WTC11 (cell line): ENCODE results near the gene RETREG2. TPM values are rescaled to one million over a fixed set of nuclear protein-coding genes. Genes with fewer than 3 reads are reported as not detected.

ENCODE experiments used
- ATAC-seq: fragments of 200-7000 bp; cut with Tn5 transposase; 2 replicates; pipeline ENCODE4 v1.10.0; 2021; ENCODE audit warnings: mild to moderate bottlenecking, moderate library complexity
- CTCF ChIA-PET: fragments of 300-600 bp; sonication (Branson Sonifier 250); formaldehyde crosslinking; loops from one replicate; lab custom pipeline; 2021; ENCODE audit warnings: antibody characterized with exemption; lab: Charles Lee
- POLR2A ChIA-PET: fragments of 350-600 bp; sonication (Branson Sonifier 250); formaldehyde crosslinking; loops from one replicate; lab custom pipeline; 2021; ENCODE audit warnings: antibody characterized with exemption; lab: Charles Lee
- DNase-seq: peaks from one replicate; pipeline ENCODE4 v3.0.0; 2021; ENCODE audit warnings: low spot score
- H3K27ac Mint-ChIP-seq: 2 replicates; pipeline ENCODE4 v1.8.0; 2021; ENCODE audit warnings: mixed read lengths
- H3K27me3 Mint-ChIP-seq: 2 replicates; pipeline ENCODE4 v1.8.0; 2021; ENCODE audit warnings: low read depth, mild to moderate bottlenecking, moderate library complexity, mixed read lengths
- H3K36me3 Mint-ChIP-seq: 2 replicates; pipeline ENCODE4 v1.8.0; 2021; ENCODE audit warnings: mixed read lengths
- H3K4me1 Mint-ChIP-seq: 2 replicates; pipeline ENCODE4 v1.8.0; 2022; ENCODE audit warnings: mixed read lengths
- H3K4me3 Mint-ChIP-seq: 2 replicates; pipeline ENCODE4 v1.8.0; 2021; ENCODE audit warnings: mild to moderate bottlenecking, moderate library complexity, mixed read lengths
- H3K9me3 Mint-ChIP-seq: 2 replicates; pipeline ENCODE4 v1.8.0; 2021; ENCODE audit warnings: mixed read lengths
- CBFB ChIP-seq: sonication (generic); formaldehyde crosslinking; IDR thresholded peaks from 2 replicates; pipeline ENCODE4 v1.8.1; 2022; ENCODE audit warnings: mild to moderate bottlenecking, low read depth, missing genetic modification reagents
- CREB1 ChIP-seq: sonication (generic); formaldehyde crosslinking; IDR thresholded peaks from 2 replicates; pipeline ENCODE4 v1.8.0; 2023; ENCODE audit warnings: mild to moderate bottlenecking, missing genetic modification reagents
- FOXP4 ChIP-seq: sonication (generic); formaldehyde crosslinking; IDR thresholded peaks from 2 replicates; pipeline ENCODE4 v1.8.0; 2022; ENCODE audit warnings: mild to moderate bottlenecking, missing genetic modification reagents
- HMGXB4 ChIP-seq: sonication (generic); formaldehyde crosslinking; IDR thresholded peaks from 2 replicates; pipeline ENCODE4 v1.8.1; 2023; ENCODE audit warnings: mild to moderate bottlenecking, moderate library complexity, missing genetic modification reagents
- IRF1 ChIP-seq: sonication (generic); formaldehyde crosslinking; IDR thresholded peaks from 2 replicates; pipeline ENCODE4 v1.8.0; 2023; ENCODE audit warnings: missing genetic modification reagents
- TEAD1 ChIP-seq: sonication (generic); formaldehyde crosslinking; IDR thresholded peaks from 2 replicates; pipeline ENCODE4 v1.8.0; 2022; ENCODE audit warnings: mild to moderate bottlenecking, missing genetic modification reagents
- ZNF263 ChIP-seq: sonication (generic); formaldehyde crosslinking; IDR thresholded peaks from 2 replicates; pipeline ENCODE4 v1.8.1; 2022; ENCODE audit warnings: low read depth, mild to moderate bottlenecking, moderate library complexity, missing genetic modification reagents
- ZNF423 ChIP-seq: fragments of 250-450 bp; sonication (Bioruptor Pico); IDR thresholded peaks from 2 replicates; pipeline ENCODE4 v2.1.2; 2022; ENCODE audit warnings: mild to moderate bottlenecking, moderate library complexity
- total RNA-seq: library from RNA; stranded (reverse); gene quantifications from 3 replicates; pipeline ENCODE4 v1.2.3, GENCODE V29; 2021
- TF ChIP-seq, protein P1 (sequence below): sonication (generic); formaldehyde crosslinking; IDR thresholded peaks from 2 replicates; pipeline ENCODE4 v1.8.1; 2023; ENCODE audit warnings: mild to moderate bottlenecking, missing genetic modification reagents, borderline replicate concordance
- TF ChIP-seq, protein P2 (sequence below): sonication (generic); formaldehyde crosslinking; IDR thresholded peaks from 2 replicates; pipeline ENCODE4 v1.8.1; 2023; ENCODE audit warnings: mild to moderate bottlenecking, missing genetic modification reagents, moderate library complexity
- TF ChIP-seq, protein P3 (sequence below): fragments of 200-600 bp; IDR thresholded peaks from 2 replicates; pipeline ENCODE4 v1.8.0; 2022; ENCODE audit warnings: antibody characterized with exemption

The RETREG2 gene
- total RNA-seq, 1 experiment from 2014 or later, result 60.2 TPM

- TF ChIP-seq, protein P1, sequence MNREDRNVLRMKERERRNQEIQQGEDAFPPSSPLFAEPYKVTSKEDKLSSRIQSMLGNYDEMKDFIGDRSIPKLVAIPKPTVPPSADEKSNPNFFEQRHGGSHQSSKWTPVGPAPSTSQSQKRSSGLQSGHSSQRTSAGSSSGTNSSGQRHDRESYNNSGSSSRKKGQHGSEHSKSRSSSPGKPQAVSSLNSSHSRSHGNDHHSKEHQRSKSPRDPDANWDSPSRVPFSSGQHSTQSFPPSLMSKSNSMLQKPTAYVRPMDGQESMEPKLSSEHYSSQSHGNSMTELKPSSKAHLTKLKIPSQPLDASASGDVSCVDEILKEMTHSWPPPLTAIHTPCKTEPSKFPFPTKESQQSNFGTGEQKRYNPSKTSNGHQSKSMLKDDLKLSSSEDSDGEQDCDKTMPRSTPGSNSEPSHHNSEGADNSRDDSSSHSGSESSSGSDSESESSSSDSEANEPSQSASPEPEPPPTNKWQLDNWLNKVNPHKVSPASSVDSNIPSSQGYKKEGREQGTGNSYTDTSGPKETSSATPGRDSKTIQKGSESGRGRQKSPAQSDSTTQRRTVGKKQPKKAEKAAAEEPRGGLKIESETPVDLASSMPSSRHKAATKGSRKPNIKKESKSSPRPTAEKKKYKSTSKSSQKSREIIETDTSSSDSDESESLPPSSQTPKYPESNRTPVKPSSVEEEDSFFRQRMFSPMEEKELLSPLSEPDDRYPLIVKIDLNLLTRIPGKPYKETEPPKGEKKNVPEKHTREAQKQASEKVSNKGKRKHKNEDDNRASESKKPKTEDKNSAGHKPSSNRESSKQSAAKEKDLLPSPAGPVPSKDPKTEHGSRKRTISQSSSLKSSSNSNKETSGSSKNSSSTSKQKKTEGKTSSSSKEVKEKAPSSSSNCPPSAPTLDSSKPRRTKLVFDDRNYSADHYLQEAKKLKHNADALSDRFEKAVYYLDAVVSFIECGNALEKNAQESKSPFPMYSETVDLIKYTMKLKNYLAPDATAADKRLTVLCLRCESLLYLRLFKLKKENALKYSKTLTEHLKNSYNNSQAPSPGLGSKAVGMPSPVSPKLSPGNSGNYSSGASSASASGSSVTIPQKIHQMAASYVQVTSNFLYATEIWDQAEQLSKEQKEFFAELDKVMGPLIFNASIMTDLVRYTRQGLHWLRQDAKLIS (CRISPR knock-in tag), result no peak
- peak; percentile 54 for TF ChIP-seq FOXP4 (CRISPR knock-in tag)
- no peak for TF ChIP-seq ZNF263
- TF ChIP-seq, protein P2, sequence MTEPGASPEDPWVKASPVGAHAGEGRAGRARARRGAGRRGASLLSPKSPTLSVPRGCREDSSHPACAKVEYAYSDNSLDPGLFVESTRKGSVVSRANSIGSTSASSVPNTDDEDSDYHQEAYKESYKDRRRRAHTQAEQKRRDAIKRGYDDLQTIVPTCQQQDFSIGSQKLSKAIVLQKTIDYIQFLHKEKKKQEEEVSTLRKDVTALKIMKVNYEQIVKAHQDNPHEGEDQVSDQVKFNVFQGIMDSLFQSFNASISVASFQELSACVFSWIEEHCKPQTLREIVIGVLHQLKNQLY (CRISPR knock-in tag), result no peak
- no peak for TF ChIP-seq ZNF423 (CRISPR knock-in tag)
- TF ChIP-seq HMGXB4, result peak; percentile 57; the same call in 1 of the 2 replicates
- TF ChIP-seq CREB1 (CRISPR knock-in tag), result no peak
- TF ChIP-seq, all 79 proteins: peak for 4
Observed at GRCh38 chr2:219178377-219179175, 501 bp downstream of the RETREG2 start (continued).

- Mint-ChIP-seq H3K36me3 (peaks cover 27% of the 10 kb centered on the region), H3K27ac (no peak overlapping the region), H3K4me3 (peak overlapping the region; percentile 84), H3K9me3 (no peaks in the 10 kb centered on the region), H3K4me1 (peaks cover 19% of the 10 kb centered on the region), H3K27me3 (no peaks in the 10 kb centered on the region)
- CTCF ChIA-PET, result no interaction called here
- POLR2A ChIA-PET, result no interaction called here
- DNase-seq (no peak), ATAC-seq (no peak)
- TF ChIP-seq CBFB (CRISPR knock-in tag) (no peak), IRF1 (CRISPR knock-in tag) (no peak), TEAD1 (no peak)
- TF ChIP-seq, protein P3, sequence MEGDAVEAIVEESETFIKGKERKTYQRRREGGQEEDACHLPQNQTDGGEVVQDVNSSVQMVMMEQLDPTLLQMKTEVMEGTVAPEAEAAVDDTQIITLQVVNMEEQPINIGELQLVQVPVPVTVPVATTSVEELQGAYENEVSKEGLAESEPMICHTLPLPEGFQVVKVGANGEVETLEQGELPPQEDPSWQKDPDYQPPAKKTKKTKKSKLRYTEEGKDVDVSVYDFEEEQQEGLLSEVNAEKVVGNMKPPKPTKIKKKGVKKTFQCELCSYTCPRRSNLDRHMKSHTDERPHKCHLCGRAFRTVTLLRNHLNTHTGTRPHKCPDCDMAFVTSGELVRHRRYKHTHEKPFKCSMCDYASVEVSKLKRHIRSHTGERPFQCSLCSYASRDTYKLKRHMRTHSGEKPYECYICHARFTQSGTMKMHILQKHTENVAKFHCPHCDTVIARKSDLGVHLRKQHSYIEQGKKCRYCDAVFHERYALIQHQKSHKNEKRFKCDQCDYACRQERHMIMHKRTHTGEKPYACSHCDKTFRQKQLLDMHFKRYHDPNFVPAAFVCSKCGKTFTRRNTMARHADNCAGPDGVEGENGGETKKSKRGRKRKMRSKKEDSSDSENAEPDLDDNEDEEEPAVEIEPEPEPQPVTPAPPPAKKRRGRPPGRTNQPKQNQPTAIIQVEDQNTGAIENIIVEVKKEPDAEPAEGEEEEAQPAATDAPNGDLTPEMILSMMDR, result no peak
Observed at GRCh38 chr2:219179601-219180465, 1.8 kb downstream of the RETREG2 start.
